ENCODE results near the gene FRMD3.

FRMD3 gene

DNA sequence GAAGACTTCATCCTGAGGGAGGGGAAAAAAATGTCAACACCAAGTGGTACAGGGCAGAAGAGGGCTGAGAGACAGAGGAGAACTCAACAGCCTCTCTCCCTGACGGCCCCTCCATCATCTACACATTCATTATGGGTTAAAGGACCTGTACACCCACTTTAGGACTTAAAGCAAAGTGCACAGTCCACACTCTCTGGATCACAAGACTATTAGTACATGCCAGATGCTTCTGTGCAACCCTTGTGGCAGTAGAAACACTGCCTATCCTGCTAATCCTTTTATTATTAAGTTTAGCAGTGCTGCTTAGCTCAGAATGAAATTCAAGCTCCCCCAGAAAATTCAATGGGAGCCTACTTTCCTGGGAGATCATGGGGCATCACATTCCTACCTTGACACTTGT, 1.9 kb downstream of the FRMD3 start:
- no peak overlapping the region for H4K8ac ChIP-seq (ENCODE audit: low read length)
- H3K9me3 ChIP-seq (ENCODE audit: control insufficient read depth, low read length) = no peaks in the 10 kb centered on the region
- peaks cover 32 to 48% of the 10 kb centered on the region in 2 experiments for H3K27me3 ChIP-seq (ENCODE audit: control insufficient read depth in 1 of 2, insufficient read depth in 1 of 2, low read length in 2 of 2)
- WGBS = 11% methylated on average over 1 of the region's 1 CpG
- H3K36me3 ChIP-seq (ENCODE audit: control insufficient read depth in 1 of 2, insufficient read depth in 2 of 2, low read depth in 1 of 2, low read length in 2 of 2) = no peaks in the 10 kb centered on the region
- H2BK15ac ChIP-seq (ENCODE audit: low read depth, poor library complexity, severe bottlenecking) = no peak overlapping the region
- no peak overlapping the region for H2BK5ac ChIP-seq (ENCODE audit: low read depth, low read length, poor library complexity, severe bottlenecking)
- H3K14ac ChIP-seq (ENCODE audit: low read length in 2 of 2) = no peak overlapping the region
- no peak overlapping the region for H2AK5ac ChIP-seq (ENCODE audit: low read length, severe bottlenecking)
- H3K27ac ChIP-seq (ENCODE audit: low read length, poor library complexity, severe bottlenecking) = no peak overlapping the region
- H4K91ac ChIP-seq (ENCODE audit: low read length) = no peak overlapping the region
- H3K4me2 ChIP-seq (ENCODE audit: low read length, poor library complexity, severe bottlenecking) = no peak overlapping the region
- no peak overlapping the region for H3K23ac ChIP-seq (ENCODE audit: low read length in 2 of 2)
- no peaks in the 10 kb centered on the region for H3K79me1 ChIP-seq (replicated peaks; ENCODE audit: low read length, poor library complexity, severe bottlenecking)
- no peak for DNase-seq
- no peak overlapping the region for H2AFZ ChIP-seq (ENCODE audit: low read depth, low read length)
- no peak overlapping the region for H3K4me3 ChIP-seq (ENCODE audit: insufficient read depth in 1 of 2, low read depth in 1 of 2, low read length in 2 of 2)
- peaks cover 16% of the 10 kb centered on the region for H3K4me1 ChIP-seq (ENCODE audit: control insufficient read depth, insufficient read depth, low read depth, low read length)
- no peak overlapping the region for H3K9ac ChIP-seq (ENCODE audit: low read length)
- H3K18ac ChIP-seq (ENCODE audit: low read depth in 1 of 2, low read length in 2 of 2) = no peak overlapping the region
- H3K4ac ChIP-seq (ENCODE audit: low read depth in 1 of 2, low read length in 2 of 2) = no peak overlapping the region
- no peak overlapping the region for H2BK120ac ChIP-seq (ENCODE audit: low read depth, low read length)
- no peak overlapping the region for H2BK12ac ChIP-seq (ENCODE audit: low read length in 2 of 2)

- Histone ChIP-seq H3K4me1 (ENCODE audit: control insufficient read depth, insufficient read depth, low read depth, low read length) (peaks cover 16% of the 10 kb centered on the region), H2AFZ (ENCODE audit: low read depth, low read length) (no peak overlapping the region), H4K91ac (ENCODE audit: low read length) (no peak overlapping the region), H2BK12ac (ENCODE audit: low read length in 2 of 2) (no peak overlapping the region), H3K18ac (ENCODE audit: low read depth in 1 of 2, low read length in 2 of 2) (no peak overlapping the region), H2BK15ac (ENCODE audit: low read depth, poor library complexity, severe bottlenecking) (no peak overlapping the region), H3K79me1 (replicated peaks; ENCODE audit: low read length, poor library complexity, severe bottlenecking) (no peaks in the 10 kb centered on the region), H3K14ac (ENCODE audit: low read length in 2 of 2) (no peak overlapping the region), H3K9ac (ENCODE audit: low read length) (no peak overlapping the region), H3K27ac (ENCODE audit: low read length, poor library complexity, severe bottlenecking) (no peak overlapping the region), H2BK120ac (ENCODE audit: low read depth, low read length) (no peak overlapping the region), H4K8ac (ENCODE audit: low read length) (no peak overlapping the region), H3K9me3 (ENCODE audit: control insufficient read depth, low read length) (no peaks in the 10 kb centered on the region), H3K4me3 (ENCODE audit: insufficient read depth in 1 of 2, low read depth in 1 of 2, low read length in 2 of 2) (no peak overlapping the region), H3K4ac (ENCODE audit: low read depth in 1 of 2, low read length in 2 of 2) (no peak overlapping the region), H2AK5ac (ENCODE audit: low read length, severe bottlenecking) (no peak overlapping the region), H3K27me3 (ENCODE audit: control insufficient read depth in 1 of 2, insufficient read depth in 1 of 2, low read length in 2 of 2) (peaks cover 32 to 48% of the 10 kb centered on the region in 2 experiments), H2BK5ac (ENCODE audit: low read depth, low read length, poor library complexity, severe bottlenecking) (no peak overlapping the region), H3K4me2 (ENCODE audit: low read length, poor library complexity, severe bottlenecking) (no peak overlapping the region), H3K36me3 (ENCODE audit: control insufficient read depth in 1 of 2, insufficient read depth in 2 of 2, low read depth in 1 of 2, low read length in 2 of 2) (no peaks in the 10 kb centered on the region), H3K23ac (ENCODE audit: low read length in 2 of 2) (no peak overlapping the region)
- DNase-seq = no peak
- 96% methylated on average over 2 of the region's 3 CpGs for WGBS
Observed at GRCh38 chr9:83535736-83536135, 2.5 kb downstream of the FRMD3 start.

- Histone ChIP-seq H4K8ac (ENCODE audit: low read length) (no peak overlapping the region), H3K79me1 (replicated peaks; ENCODE audit: low read length, poor library complexity, severe bottlenecking) (no peaks in the 10 kb centered on the region), H3K4me1 (ENCODE audit: control insufficient read depth, insufficient read depth, low read depth, low read length) (peaks cover 12% of the 10 kb centered on the region), H2BK5ac (ENCODE audit: low read depth, low read length, poor library complexity, severe bottlenecking) (no peak overlapping the region), H3K4me3 (ENCODE audit: insufficient read depth in 1 of 2, low read depth in 1 of 2, low read length in 2 of 2) (no peak overlapping the region), H2AFZ (ENCODE audit: low read depth, low read length) (no peak overlapping the region), H3K23ac (ENCODE audit: low read length in 2 of 2) (no peak overlapping the region), H3K4ac (ENCODE audit: low read depth in 1 of 2, low read length in 2 of 2) (no peak overlapping the region), H3K27me3 (ENCODE audit: control insufficient read depth in 1 of 2, insufficient read depth in 1 of 2, low read length in 2 of 2) (peaks cover 19 to 32% of the 10 kb centered on the region in 2 experiments), H2BK15ac (ENCODE audit: low read depth, poor library complexity, severe bottlenecking) (no peak overlapping the region), H2AK5ac (ENCODE audit: low read length, severe bottlenecking) (no peak overlapping the region), H3K36me3 (ENCODE audit: control insufficient read depth in 1 of 2, insufficient read depth in 2 of 2, low read depth in 1 of 2, low read length in 2 of 2) (no peaks in the 10 kb centered on the region), H2BK12ac (ENCODE audit: low read length in 2 of 2) (no peak overlapping the region), H2BK120ac (ENCODE audit: low read depth, low read length) (no peak overlapping the region), H4K91ac (ENCODE audit: low read length) (no peak overlapping the region), H3K9me3 (ENCODE audit: control insufficient read depth, low read length) (no peaks in the 10 kb centered on the region), H3K18ac (ENCODE audit: low read depth in 1 of 2, low read length in 2 of 2) (no peak overlapping the region), H3K27ac (ENCODE audit: low read length, poor library complexity, severe bottlenecking) (no peak overlapping the region), H3K9ac (ENCODE audit: low read length) (no peak overlapping the region), H3K14ac (ENCODE audit: low read length in 2 of 2) (no peak overlapping the region), H3K4me2 (ENCODE audit: low read length, poor library complexity, severe bottlenecking) (no peak overlapping the region)
- no peak for DNase-seq
- WGBS = 100% methylated on average over 1 of the region's 2 CpGs
Observed at GRCh38 chr9:83533296-83533695, 4.9 kb downstream of the FRMD3 start.

- no peak overlapping the region for H2BK120ac ChIP-seq (ENCODE audit: low read depth, low read length)
- no peak overlapping the region for H2BK12ac ChIP-seq (ENCODE audit: low read length in 2 of 2)
- H3K9me3 ChIP-seq (ENCODE audit: control insufficient read depth, low read length) = no peaks in the 10 kb centered on the region
- H3K4me1 ChIP-seq (ENCODE audit: control insufficient read depth, insufficient read depth, low read depth, low read length) = no peaks in the 10 kb centered on the region
- no peak for DNase-seq
- H3K14ac ChIP-seq (ENCODE audit: low read length in 2 of 2) = no peak overlapping the region
- WGBS = 70% methylated on average over 3 of the region's 3 CpGs
- no peaks in the 10 kb centered on the region for H3K36me3 ChIP-seq (ENCODE audit: control insufficient read depth in 1 of 2, insufficient read depth in 2 of 2, low read depth in 1 of 2, low read length in 2 of 2)
- no peaks in the 10 kb centered on the region for H3K27me3 ChIP-seq (ENCODE audit: control insufficient read depth in 1 of 2, insufficient read depth in 1 of 2, low read length in 2 of 2)
- H3K4me2 ChIP-seq (ENCODE audit: low read length, poor library complexity, severe bottlenecking) = no peak overlapping the region
- H3K4ac ChIP-seq (ENCODE audit: low read depth in 1 of 2, low read length in 2 of 2) = no peak overlapping the region
- no peak overlapping the region for H4K8ac ChIP-seq (ENCODE audit: low read length)
- H2AK5ac ChIP-seq (ENCODE audit: low read length, severe bottlenecking) = no peak overlapping the region
- H4K91ac ChIP-seq (ENCODE audit: low read length) = no peak overlapping the region
- no peak overlapping the region for H3K4me3 ChIP-seq (ENCODE audit: insufficient read depth in 1 of 2, low read depth in 1 of 2, low read length in 2 of 2)
- no peak overlapping the region for H3K9ac ChIP-seq (ENCODE audit: low read length)
- H3K27ac ChIP-seq (ENCODE audit: low read length, poor library complexity, severe bottlenecking) = no peak overlapping the region
- H2BK5ac ChIP-seq (ENCODE audit: low read depth, low read length, poor library complexity, severe bottlenecking) = no peak overlapping the region
- no peak overlapping the region for H2AFZ ChIP-seq (ENCODE audit: low read depth, low read length)
- H2BK15ac ChIP-seq (ENCODE audit: low read depth, poor library complexity, severe bottlenecking) = no peak overlapping the region
- H3K79me1 ChIP-seq (replicated peaks; ENCODE audit: low read length, poor library complexity, severe bottlenecking) = no peaks in the 10 kb centered on the region
- no peak overlapping the region for H3K18ac ChIP-seq (ENCODE audit: low read depth in 1 of 2, low read length in 2 of 2)
- H3K23ac ChIP-seq (ENCODE audit: low read length in 2 of 2) = no peak overlapping the region
Observed at GRCh38 chr9:83526901-83527300, 11.3 kb downstream of the FRMD3 start.
